Stimulated activated CD4-positive, alpha-beta T cell treated with anti-CD3 and anti-CD28 coated beads, Interleukin-1b, Interleukin-23, amount 100 ng/mL, for 1 hour (primary cell): Measurements from ENCODE around the gene R3HDM2.
"Not testable (repeated sequence)": the region's sequence is repeated elsewhere in the genome, so short reads cannot be mapped to it uniquely, and the experiment has no call there.

Experiments used
- DNase-seq, 2 donors: peaks; one replicate each; pipeline ENCODE4 v3.0.0-alpha.2; 2020; ENCODE audit warnings: low read depth in 2 of 2

R3HDM2 gene

GRCh38 chr12:57426948-57427347, 3.9 kb downstream of the R3HDM2 start:
- DNase-seq: not testable (repeated sequence)

- no peak for DNase-seq
Measured at GRCh38 chr12:57420482-57420881, 10.4 kb downstream of the R3HDM2 start.

- DNase-seq: no peak
Measured at GRCh38 chr12:57419495-57419894, 11.3 kb downstream of the R3HDM2 start.

- DNase-seq: no peak
Measured at GRCh38 chr12:57418255-57418654, 12.6 kb downstream of the R3HDM2 start.

- DNase-seq: no peak
Measured at GRCh38 chr12:57416039-57416996, 14.5 kb downstream of the R3HDM2 start.

GRCh38 chr12:57415088-57415487, 15.8 kb downstream of the R3HDM2 start:
- DNase-seq: no peak

GRCh38 chr12:57414160-57414559, 16.7 kb downstream of the R3HDM2 start:
- not testable (repeated sequence) for DNase-seq

GRCh38 chr12:57410534-57410933, 20.3 kb downstream of the R3HDM2 start:
- DNase-seq: no peak

GRCh38 chr12:57404966-57405640, 25.7 kb downstream of the R3HDM2 start:
- DNase-seq: no peak

- not testable (repeated sequence) for DNase-seq
Measured at GRCh38 chr12:57402156-57402555, 28.7 kb downstream of the R3HDM2 start.

GRCh38 chr12:57401165-57401564, 29.7 kb downstream of the R3HDM2 start:
- DNase-seq: no peak

GRCh38 chr12:57399718-57400463, 31.0 kb downstream of the R3HDM2 start:
- DNase-seq: not testable (repeated sequence)

- DNase-seq: no peak
Measured at GRCh38 chr12:57397441-57397840, 33.4 kb downstream of the R3HDM2 start.

GRCh38 chr12:57395121-57395520, 35.7 kb downstream of the R3HDM2 start:
- no peak for DNase-seq

GRCh38 chr12:57390174-57390573, 40.7 kb downstream of the R3HDM2 start:
- DNase-seq: no peak

GRCh38 chr12:57389033-57389432, 41.8 kb downstream of the R3HDM2 start:
- DNase-seq: no peak

- no peak for DNase-seq
Measured at GRCh38 chr12:57388425-57388824, 42.4 kb downstream of the R3HDM2 start.

GRCh38 chr12:57386187-57386720, 44.6 kb downstream of the R3HDM2 start:
- DNase-seq: no peak

GRCh38 chr12:57385586-57385985, 45.3 kb downstream of the R3HDM2 start:
- DNase-seq: no peak

- no peak for DNase-seq
Measured at GRCh38 chr12:57384478-57384877, 46.4 kb downstream of the R3HDM2 start.

- DNase-seq: no peak
Measured at GRCh38 chr12:57381693-57382220, 49.1 kb downstream of the R3HDM2 start.

GRCh38 chr12:57380300-57380699, 50.5 kb downstream of the R3HDM2 start:
- DNase-seq: no peak
